GM23248 (cell line): ENCODE results near the gene WDTC1.

Source experiments
- EZH2 ChIP-seq: fragments of 200-600 bp; sonication (generic); IDR thresholded peaks from 2 replicates; pipeline ENCODE4 v1.6.1; 2018; ENCODE audit warnings: antibody characterized with exemption, mild to moderate bottlenecking; ENCODE audit not compliant: insufficient read depth, poor library complexity, severe bottlenecking
- EZH2phosphoT487 ChIP-seq: fragments of 200-600 bp; sonication (generic); IDR thresholded peaks from 2 replicates; pipeline ENCODE4 v1.6.1; 2018; ENCODE audit warnings: antibody characterized with exemption, moderate library complexity, mild to moderate bottlenecking, low read depth; ENCODE audit not compliant: insufficient read depth

- TF ChIP-seq EZH2, result no peak
- no peak for TF ChIP-seq EZH2phosphoT487
Measured at GRCh38 chr1:27253596-27253995, 19.2 kb downstream of the WDTC1 start.
